HG03432 (cell line): ENCODE results near the gene ZNF205.
"Not testable (repeated sequence)": the region's sequence is repeated elsewhere in the genome, so short reads cannot be mapped to it uniquely, and the experiment has no call there.

Experiments used
- ATAC-seq: cut with Tn5 transposase; IDR thresholded peaks from one replicate; pipeline ENCODE4 v1.9.1; 2021; ENCODE audit warnings: mild to moderate bottlenecking, moderate library complexity; ENCODE audit not compliant: unreplicated experiment

The ZNF205 gene

GRCh38 chr16:3148256-3149192 lies 36.1 kb downstream of the ZNF205 start:
- no peak for ATAC-seq

DNA sequence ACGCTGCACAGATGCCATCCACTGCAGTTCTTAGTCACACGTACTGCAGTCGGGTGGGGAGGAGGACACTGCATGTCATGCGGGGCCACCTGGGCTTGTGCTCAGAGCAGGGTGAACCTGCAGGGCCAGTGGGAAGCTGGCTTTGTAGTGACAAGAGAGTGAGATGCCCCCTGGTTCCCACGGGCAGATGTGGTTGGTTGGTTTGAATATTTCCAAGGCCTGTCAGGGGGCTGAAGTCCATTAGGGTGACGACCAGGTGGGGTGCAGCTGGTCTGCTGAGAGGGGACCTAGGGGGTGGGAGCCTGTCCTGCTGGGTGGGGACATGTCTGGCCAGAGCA lies 36.8 kb downstream of the ZNF205 start:
- no peak for ATAC-seq

DNA sequence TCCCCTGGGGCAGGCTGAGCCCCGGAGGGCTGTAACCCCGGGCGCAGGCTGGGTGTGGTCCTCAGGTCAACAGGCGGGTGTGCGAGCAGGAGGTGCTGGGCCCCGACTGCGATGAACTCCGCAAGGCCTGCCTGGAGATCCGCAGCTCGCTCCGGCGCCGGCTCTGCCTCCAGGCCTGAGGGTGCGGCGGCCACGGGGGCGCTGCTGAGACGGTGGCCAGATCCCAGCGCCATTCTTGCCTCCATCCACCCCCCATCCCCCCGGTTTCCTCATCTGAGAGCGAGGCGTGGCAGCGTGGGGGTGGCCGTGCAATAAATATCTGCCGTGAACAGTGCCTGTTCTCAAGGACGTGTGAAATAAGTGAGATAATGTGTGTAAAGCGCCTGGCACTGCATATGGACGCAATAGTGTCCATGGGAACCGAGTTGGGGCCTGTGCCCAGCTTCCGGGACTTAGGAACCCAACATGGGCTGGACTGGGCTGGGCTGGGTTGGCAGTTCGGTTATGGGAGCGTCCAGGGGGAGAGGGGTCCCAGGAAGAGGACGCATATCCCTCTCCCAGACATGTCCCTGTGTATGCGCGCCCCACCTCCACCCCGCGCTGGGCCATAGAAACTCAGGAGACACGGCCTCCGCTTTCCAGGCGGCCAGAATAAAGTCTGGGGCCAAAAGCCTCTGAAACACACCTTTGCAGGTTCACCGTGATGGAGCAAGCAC lies 37.4 kb downstream of the ZNF205 start:
- peak; percentile 26 for ATAC-seq

- peak; percentile 73 for ATAC-seq
Measured at GRCh38 chr16:3150346-3151218, 38.2 kb downstream of the ZNF205 start.

GRCh38 chr16:3152027-3152276 lies 39.6 kb downstream of the ZNF205 start:
- no peak for ATAC-seq

- no peak for ATAC-seq
Measured at GRCh38 chr16:3152277-3152990, 40.0 kb downstream of the ZNF205 start.

DNA sequence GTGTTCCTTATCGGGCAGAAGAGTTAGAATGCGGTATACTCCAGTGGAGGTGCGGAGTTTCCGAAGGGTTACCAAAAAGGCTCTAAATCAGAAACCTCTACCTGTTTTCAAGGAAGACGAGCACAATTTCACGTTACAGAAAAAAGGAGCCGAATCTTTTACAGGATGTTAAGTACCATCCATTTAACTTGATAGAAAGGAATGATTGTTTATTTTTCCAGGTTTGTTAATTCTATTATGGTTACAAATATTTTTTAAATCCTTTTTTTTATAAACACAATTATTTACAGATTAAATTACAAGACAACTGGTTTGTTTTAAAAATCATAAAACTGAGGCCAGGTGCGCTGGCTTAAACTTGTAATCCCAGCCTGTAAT lies 40.6 kb downstream of the ZNF205 start:
- no peak for ATAC-seq

DNA sequence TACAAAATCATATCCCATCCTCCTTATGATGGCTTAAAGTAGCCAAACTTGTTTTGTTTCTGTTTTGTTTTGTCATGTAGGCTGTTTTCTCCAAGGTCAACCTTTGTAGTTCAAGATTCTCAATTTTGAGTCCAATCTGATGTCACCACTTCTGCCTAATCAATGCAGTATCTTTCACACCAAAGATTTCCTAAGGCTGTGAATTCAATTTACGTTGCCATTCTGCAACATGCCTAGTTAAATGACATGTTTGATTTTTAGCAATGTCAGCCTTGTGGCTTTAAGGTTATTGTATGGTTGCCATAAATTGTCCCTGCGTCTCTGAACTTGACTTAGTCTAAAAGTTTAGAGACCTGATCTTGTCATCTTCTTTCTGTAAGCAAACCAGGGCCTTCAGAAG lies 42.8 kb downstream of the ZNF205 start:
- ATAC-seq, result no peak

DNA sequence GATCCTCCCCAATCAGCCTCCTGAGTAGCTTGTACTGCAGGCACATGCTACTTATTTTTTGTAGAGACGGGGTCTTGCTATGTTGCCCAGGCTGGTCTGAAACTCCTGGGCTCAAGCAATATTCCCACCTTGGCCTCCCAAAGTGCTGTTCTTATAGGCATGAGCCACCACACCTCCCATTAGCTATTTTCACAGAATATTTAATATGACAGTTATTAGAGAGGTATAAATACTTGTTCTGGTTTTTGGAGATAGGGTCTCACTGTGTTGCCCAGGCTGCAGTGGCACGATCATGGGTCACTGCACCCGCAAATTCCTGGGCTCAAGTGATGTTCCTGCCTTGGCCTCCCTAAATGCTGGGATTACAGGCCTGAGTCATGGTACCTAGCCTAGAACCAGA lies 43.6 kb downstream of the ZNF205 start:
- ATAC-seq, result no peak

DNA sequence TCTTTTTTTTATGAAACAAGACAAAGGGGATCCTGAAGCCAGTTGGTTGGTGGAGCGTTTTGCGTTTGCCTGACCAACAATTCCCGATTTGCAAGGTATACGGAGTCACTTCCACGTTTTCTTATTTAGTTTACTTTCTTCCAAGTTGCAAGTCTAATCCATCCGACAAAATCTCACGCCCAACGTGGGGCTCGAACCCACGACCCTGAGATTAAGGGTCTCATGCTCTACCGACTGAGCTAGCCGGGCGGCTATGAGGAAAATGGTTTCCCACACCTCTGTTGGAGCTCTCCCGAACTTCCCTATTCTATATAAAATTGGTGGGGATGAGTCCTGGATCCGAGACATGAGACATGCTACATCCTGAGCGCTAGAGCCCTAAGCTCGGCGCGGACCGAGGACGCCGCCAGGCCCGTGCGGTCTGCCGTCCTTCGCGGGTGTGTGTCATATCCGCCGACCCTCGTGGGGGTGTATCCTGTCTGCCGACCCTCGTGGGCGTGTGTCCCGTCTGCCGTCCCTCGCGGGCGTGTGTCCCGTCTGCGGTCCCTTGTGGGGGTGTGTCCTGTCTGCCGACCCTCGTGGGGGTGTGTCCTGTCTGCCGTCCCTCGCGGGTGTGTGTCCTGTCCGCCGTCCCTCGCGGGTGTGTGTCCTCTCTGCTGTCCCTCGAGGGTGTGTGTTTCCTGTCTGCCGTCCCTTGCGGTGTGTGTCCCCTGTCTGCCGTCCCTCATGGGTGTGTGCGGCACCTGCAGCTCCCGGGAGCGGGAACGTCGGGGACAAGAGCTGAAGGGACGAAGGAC lies 45.0 kb downstream of the ZNF205 start:
- no peak for ATAC-seq

DNA sequence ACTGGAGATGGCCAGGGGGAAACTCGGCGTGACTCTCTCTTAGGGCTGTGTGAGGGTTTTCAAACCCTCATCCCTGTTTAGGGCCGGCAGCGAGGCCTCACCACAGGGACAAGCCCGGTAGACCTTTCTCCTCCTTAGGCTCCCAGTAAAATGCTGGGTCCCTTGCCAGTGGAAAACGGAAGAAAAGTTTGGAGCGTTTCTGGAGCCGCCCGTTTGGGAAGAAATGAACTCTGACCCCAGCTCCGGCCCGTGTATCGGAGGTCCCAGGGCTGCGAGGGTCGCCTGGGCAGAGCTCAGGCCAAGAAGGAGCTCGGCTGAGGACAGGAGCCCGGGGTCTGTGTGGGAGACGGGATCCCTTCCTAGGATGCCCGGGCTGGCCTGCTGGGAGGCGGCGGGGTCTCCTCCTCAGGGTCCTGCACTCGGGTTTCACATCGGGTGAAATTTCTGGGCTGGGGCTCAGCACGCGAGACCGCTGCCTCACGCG lies 45.7 kb downstream of the ZNF205 start:
- peak; percentile 10 for ATAC-seq

GRCh38 chr16:3158510-3159314 lies 46.3 kb downstream of the ZNF205 start:
- peak; percentile 48 for ATAC-seq

DNA sequence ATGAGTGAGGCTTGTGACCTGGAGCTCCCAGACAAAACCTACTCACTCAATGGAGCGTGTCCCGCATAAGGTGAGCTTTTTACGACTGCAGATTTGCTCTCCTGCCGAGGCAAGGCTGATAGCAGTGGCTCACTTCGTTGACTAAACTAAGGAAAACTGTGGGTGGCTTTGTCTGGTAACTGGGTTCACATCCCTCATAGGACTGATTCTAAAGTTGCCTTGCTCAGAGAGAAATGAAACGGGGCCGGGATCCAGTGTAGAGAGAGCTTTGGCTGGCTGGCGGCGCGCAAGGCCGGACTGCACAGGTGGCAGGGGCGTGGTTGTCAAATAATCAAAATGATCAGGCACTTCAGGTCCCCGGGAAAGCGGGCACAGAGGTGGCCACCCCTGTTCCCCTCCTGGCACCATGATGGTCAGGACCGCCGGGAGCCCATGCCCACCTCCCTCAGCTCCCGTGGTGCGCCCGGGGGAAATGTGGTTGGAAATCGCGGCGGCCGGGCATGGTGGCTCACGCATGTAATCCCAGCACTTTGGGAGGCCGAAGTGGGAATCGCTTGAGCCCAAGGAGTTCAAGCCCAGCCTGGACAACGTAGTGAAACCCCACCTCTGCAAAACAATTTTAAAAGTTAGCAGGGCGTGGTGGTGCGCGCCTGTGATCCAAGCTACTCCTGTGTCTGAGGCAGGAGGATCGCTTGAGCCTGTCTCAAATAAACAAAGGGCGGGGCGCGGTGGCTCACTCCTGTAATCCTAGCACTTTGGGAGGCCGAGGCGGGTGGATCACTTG lies 49.0 kb downstream of the ZNF205 start:
- no peak for ATAC-seq

DNA sequence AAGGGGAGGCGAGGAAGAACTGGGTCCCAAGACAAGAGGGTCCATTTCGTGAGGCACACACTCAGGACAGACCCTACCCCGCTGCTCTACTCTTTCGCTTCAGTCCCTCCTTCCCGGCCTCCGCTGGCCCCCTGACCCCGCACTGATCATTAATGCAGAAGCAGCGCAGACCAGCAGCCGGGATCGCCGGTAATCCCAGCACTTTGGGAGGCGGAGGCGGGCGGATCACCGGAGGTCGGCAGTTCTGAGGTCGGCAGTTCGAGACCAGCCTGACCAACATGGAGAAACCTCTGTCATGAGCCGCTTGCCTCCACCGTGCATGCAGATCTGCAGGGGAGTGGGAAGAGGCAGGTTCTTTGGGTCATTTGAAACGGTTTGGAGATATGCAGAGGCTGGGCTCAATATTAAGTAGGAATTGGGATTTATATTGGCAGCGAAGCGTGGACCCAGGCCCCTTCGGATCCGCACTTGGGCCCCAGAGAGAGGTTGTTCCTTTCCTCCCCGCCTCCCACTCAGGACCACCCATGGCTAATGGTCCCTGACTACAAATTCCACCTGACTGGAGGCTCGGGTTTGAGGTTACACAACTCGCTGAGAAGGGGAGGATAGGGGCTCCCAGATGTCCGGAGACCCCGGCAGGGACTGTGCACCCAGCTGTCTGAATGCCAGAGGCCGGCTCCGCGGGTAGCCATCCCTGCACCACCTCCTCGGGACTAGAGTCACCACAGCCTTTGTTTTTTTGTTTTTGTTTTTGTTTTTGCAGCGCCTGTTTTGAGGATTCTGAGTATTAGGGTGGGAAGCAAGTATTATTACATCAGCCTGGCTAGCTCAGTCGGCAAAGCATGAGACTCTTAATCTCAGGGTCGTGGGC lies 52.0 kb downstream of the ZNF205 start:
- ATAC-seq, result no peak

GRCh38 chr16:3165111-3165822 lies 52.9 kb downstream of the ZNF205 start:
- ATAC-seq, result no peak

DNA sequence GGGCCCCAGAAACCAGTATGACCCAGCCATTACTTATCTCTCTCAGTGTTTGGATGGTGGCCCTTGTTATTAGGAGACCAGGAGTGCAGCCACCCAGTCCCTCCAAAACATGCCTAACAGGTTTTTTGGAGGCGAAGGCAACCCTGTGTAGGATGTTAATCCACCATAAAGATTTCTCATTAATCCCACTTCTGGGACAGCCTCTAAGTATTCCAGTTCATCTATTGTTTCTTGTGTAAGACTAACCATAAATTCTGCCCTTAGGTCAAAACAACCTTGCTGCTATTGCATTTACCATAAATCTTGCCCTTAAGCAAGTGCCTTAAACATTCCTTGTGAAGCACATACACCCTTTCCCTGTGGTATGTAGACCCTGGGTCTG lies 54.1 kb downstream of the ZNF205 start:
- no peak for ATAC-seq

DNA sequence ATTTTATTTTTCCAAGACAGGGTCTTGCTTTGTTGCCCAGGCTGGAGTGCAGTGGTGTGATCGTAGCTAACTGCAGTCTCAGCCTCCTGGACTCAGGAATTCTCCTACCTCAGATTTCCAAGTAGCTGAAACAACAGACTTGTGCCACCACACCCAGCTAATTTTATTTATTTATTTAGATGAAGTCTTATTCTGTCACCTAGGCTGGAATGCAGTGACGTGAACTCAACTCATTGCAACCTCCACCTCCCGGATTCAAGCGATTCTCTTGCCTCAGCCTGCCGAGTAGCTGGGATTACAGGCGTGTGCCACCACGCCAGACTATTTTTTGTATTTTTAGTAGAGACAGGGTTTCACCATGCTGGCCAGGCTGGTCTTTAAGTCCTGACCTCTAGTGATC lies 56.3 kb downstream of the ZNF205 start:
- ATAC-seq, result not testable (repeated sequence)
